Stimulated activated CD4-positive, alpha-beta T cell treated with anti-CD3 and anti-CD28 coated beads, Interleukin-2, amount 100 ng/mL, for 48 hours (primary cell): ENCODE results near the gene LRMDA.

Experiments used
- DNase-seq, 2 donors: peaks; one replicate each; pipeline ENCODE4 v3.0.0-alpha.2; 2020

Gene LRMDA

DNA sequence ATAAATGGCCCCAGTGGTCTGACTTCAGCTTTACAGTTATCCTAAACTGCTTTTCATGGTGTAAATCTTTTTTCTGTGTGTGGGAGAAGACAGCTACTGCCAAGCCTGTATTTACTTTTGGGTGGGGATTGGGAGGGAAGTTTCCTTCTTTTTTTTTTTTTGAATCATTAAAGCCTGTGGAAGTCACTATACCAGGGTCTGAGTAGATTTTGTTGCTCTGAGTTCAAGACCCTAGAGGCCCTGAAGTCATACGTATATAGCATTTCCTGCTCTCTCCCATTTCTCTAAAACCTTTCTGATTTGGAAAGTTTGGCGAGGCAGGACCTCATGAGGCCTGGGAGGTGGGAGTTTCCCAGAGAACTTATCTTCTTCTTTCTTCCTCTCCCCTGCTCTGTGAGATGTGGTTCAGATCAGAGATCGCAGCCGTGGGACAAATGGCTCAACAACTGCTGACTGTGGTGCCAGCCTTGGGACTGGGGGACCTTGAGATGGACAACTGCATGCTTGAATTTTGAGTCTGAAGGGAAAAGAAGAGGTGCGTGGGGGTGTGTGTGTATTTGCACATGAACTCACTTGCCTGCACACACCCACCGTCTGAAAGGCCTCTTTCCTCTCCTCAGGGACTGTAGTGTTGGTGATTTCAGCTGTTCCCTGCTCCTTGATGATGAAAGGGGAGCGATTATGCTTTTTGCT is 18.1 kb downstream of the LRMDA start:
- no peak for DNase-seq

DNA sequence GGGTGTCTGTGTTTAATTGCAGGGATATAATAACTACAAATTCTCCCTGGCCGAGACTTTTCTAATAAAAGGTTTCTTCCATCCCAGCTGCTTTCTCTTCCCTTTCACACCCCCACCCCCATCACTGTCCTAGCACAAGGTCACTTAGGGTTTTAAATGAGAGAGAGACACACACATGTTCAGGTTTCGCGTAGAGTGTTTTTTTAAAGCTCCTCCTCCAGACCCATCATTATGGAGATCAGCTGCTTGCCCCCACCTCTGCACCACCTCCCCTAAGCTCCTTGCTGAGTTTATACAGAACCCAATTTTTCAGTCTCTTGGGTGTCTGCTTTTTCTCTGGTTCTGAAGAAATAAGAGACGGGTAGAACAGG is 18.6 kb downstream of the LRMDA start:
- no peak for DNase-seq

GRCh38 chr10:75450644-75451640 is 19.5 kb downstream of the LRMDA start:
- DNase-seq, result no peak

DNA sequence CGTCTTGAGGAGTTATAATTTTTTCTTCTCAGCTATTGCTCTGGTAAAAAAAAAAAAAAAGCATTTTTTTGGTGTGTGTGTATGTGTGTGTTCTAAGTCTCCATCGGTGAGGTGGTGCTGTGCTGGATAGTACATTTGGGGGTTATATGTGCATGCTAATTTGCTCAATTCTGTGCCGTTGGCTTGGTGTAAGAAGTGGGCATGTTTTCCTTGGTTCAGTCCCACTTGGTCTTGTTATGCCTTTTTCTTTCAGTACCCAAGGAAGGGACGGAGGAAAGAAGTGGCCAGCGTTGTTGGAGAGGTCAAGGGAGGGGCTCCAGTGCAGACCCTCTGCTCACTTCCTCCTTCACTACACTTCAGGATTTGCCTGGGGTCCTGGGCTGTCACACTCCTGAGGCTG is 20.4 kb downstream of the LRMDA start:
- no peak for DNase-seq

DNA sequence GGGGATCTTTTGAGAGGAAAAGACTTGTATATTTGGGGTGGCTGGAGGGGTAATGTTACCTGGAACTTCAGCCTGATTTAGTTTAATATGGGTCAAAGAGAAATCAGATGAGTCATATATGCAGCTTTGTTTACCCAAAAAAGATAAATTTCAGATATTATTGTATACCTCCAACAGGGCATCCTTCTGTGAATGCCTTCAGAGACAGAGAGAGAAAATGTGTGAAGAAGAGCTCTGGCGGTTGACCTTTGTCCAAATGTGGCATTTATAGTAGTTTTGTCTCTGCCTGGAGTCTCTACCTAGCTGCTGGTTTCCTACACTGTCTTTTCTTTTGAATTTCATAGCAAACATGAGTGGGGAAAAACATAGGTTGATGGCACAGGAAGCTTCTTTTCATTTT is 21.6 kb downstream of the LRMDA start:
- DNase-seq, result no peak

GRCh38 chr10:75456122-75456521 is 24.7 kb downstream of the LRMDA start:
- DNase-seq, result no peak

DNA sequence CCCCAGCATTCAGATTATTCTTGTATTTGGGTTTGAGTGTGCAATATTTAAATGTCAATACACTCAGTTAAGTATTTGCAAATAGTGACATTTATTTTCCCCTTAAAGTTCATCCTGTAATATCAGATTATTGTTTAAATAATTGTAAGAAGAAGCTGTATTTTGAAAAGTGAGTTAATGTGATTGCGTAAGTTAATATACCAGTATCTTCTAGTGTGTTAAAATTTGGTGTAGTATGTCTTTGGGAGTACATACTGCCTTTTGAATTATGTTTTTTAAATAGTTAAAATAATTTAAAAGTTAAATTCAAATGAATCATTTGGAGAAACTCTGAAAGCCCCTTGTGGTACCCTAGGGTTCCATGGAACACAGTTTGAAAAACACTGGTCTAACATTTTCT is 28.6 kb downstream of the LRMDA start:
- no peak for DNase-seq

DNA sequence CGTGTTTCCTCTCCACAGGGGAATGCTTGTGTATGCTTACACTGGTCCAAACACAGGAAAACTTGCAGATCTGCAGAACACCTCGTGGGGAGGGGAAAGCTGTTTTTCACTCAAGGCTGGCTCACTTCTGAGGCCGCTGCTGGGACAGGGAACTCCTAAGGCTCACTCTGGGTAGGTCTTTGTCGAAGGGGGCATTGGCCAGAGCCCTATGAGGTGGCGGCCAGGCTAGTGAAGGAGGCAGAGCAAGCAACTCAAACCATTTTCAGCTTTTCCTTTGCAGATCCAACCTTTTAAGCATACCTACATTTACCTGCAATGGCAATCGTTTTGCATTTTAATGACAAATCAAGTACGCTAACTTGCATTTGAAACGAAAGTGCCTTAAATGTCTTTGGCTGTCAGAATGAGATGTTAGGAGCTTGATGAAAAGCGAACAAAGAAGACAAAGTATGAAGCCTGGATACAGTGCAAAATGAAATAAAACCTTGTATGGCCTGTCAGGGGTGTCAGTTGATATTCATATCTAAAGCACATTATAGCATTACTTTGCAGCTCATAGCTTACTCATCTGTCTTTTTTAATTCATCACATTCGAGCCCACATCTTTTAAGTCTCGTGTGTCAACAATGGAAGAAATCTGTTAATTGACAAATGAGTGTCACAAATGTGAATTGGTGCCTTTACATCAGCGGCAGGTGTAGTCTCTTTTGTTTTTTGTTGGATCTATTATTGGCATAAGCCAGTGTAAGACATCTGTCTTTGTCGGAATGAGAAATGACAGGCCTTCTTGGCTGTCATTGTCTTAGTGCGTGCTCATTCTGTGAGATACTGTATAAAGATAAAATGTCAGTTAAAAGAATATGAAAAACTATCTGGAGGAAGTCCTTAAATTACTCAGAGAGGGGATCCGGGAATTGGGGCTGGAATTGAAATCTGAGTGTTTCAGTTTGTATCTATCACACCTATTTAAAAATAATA is 30.5 kb downstream of the LRMDA start:
- DNase-seq, result no peak

- no peak for DNase-seq
These were observed 31.4 kb downstream of the LRMDA start for GRCh38 chr10:75462865-75463264.

- no peak for DNase-seq
These were observed 33.3 kb downstream of the LRMDA start for GRCh38 chr10:75464478-75465449.

DNA sequence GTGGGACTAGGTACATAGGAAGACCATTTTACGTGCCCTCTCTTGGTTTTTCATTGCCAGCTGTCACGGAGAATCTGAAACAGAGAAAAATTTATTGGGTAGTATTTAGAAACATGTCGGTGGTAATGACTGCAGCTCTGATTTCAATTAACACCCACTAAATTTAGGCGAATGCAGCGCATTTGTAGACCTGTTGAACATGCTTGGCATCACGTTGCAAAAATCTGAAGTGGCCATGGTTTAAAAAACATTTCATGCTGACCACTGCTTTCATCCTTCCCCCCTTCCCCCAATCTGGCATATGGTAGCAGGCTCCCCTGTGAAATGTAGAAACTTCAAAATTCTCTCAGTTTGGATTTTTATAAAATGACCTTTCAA is 34.0 kb downstream of the LRMDA start:
- DNase-seq, result no peak

GRCh38 chr10:75466001-75466400 is 34.6 kb downstream of the LRMDA start:
- no peak for DNase-seq

DNA sequence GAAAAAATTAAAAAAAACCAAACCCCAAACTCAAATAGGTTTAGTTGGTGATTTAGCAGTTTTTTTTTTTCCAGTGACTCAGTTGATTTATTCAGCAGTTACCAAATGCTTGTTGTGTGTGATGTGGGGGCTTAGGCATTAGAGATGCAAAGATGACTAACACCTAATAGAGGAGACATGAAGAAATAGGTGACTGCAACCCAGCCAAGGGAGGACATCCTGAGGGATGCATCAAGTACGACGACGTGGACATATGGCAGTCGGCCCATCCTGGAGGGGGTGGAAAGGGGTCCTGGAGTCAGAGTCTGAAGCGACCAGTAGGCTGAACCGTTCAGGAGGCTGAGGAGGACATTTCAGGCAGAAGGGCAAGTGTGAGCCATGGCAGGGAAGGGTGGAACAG is 35.5 kb downstream of the LRMDA start:
- DNase-seq, result no peak

GRCh38 chr10:75468612-75469005 is 37.2 kb downstream of the LRMDA start:
- no peak for DNase-seq

- no peak for DNase-seq
These were observed 37.7 kb downstream of the LRMDA start for GRCh38 chr10:75469006-75469616.

DNA sequence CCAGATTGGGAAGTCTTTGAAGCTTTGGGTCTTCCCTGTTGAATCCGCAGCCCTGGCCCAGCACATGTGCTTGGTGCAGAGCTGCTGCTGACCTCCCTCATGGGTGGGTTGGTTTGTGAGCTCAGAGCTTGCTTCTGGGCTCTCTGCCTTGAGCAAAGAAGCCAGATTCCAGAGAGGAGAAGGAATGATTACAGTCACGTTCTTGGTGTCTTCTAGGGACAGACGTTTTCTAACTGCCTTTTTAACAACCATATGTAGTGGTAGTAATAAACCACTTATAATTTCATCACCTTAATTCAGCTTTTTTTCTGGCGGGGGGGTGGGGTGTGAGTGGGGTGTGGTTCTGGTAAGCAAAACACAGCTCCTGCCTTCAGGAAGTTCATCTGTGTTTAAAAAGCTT is 39.5 kb downstream of the LRMDA start:
- DNase-seq, result no peak

GRCh38 chr10:75472685-75473084 is 41.3 kb downstream of the LRMDA start:
- DNase-seq, result no peak

- no peak for DNase-seq
These were observed 42.7 kb downstream of the LRMDA start for GRCh38 chr10:75474106-75474505.

DNA sequence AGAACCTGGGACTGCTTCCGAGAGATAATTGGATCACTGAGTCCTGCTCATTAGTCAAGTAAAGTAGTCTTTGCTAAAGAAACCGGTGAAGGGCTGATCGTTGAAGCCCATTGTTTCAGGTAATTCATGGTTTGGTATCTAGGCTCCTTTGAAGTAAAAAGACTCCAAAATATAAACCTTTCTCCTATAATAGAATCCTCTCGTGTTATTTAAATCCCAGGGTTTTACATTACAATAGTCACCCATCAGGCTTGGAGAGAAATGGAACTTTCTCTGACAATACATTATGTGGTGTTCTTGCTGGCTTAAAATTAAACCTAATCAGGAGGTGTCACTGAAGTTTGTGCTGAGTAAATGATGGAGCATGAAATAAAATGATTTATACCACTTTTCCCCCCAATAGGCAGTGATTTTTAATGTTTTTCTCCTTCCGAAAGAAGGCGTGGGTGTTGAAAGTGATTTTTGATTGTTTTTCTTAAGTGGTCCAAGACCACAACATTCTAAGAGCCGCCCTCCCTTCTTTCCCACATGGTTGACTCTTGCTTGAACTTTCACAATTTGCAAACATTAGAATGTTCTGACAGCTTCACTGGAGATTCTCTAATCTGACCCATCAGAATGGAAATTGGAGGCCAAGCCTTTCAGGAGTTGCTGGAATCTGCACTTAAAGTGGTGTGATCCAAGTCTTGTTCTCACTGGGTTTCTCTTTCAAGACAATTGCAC is 44.2 kb downstream of the LRMDA start:
- no peak for DNase-seq

- no peak for DNase-seq
These were observed 45.1 kb downstream of the LRMDA start for GRCh38 chr10:75476569-75476968.

- no peak for DNase-seq
These were observed 45.6 kb downstream of the LRMDA start for GRCh38 chr10:75476985-75477384.
